SU-DHL-6 (cell line): ENCODE measurements around the gene KLRD1.

Experiments used
- H2AFZ ChIP-seq: fragments of 200-600 bp; sonication (generic); 2 replicates; pipeline ENCODE4 v1.6.1; 2014; ENCODE audit warnings: low read depth, mild to moderate bottlenecking, moderate library complexity, mixed read lengths, antibody characterized with exemption, low read length; ENCODE audit not compliant: severe bottlenecking
- H3F3A ChIP-seq: fragments of 200-600 bp; shearing (Covaris generic); 2 replicates; pipeline ENCODE4 v1.6.0; 2016; ENCODE audit warnings: antibody characterized with exemption, mild to moderate bottlenecking; ENCODE audit not compliant: insufficient read depth
- H3K27ac ChIP-seq: fragments of 200-600 bp; sonication (generic); 2 replicates; pipeline ENCODE4 v1.5.1; 2016; ENCODE audit warnings: low read depth, mild to moderate bottlenecking, low read length, moderate library complexity, mixed read lengths
- H3K27me3 ChIP-seq: fragments of 200-600 bp; sonication (generic), shearing (Covaris generic); 2 replicates; pipeline ENCODE4 v1.6.0; 2014; ENCODE audit warnings: mild to moderate bottlenecking, low read length
- H3K36me3 ChIP-seq: fragments of 200-600 bp; sonication (generic); 2 replicates; pipeline ENCODE4 v1.6.1; 2014; ENCODE audit warnings: mild to moderate bottlenecking, low read length, mixed read lengths
- H3K4me2 ChIP-seq: fragments of 300-600, 200-600 bp; shearing (Covaris generic), sonication (generic); 2 replicates; pipeline ENCODE4 v1.6.0; 2014; ENCODE audit warnings: low read length, low read depth, mild to moderate bottlenecking; ENCODE audit not compliant: poor library complexity, severe bottlenecking
- H3K4me3 ChIP-seq: fragments of 200-600 bp; sonication (generic); 2 replicates; pipeline ENCODE4 v1.5.1; 2014; ENCODE audit warnings: antibody characterized with exemption, low read length, mild to moderate bottlenecking, mixed read lengths; ENCODE audit not compliant: insufficient read depth, poor library complexity, severe bottlenecking
- H3K79me2 ChIP-seq: fragments of 200-600 bp; sonication (generic); 2 replicates; pipeline ENCODE4 v1.6.1; 2014; ENCODE audit warnings: mild to moderate bottlenecking, low read length, moderate library complexity; ENCODE audit not compliant: insufficient read depth
- H3K9ac ChIP-seq: fragments of 200-600 bp; sonication (generic); 2 replicates; pipeline ENCODE4 v1.7.0; 2014; ENCODE audit warnings: mild to moderate bottlenecking, low read length
- H3K9me2 ChIP-seq: fragments of 200-600 bp; sonication (generic); replicated peaks from 2 replicates; pipeline ENCODE4 v1.6.1; 2014; ENCODE audit warnings: low read length; ENCODE audit not compliant: insufficient read depth
- H3K9me3 ChIP-seq: fragments of 200-600 bp; sonication (generic); 2 replicates; pipeline ENCODE4 v1.6.1; 2014; ENCODE audit warnings: low read length, mixed read lengths; ENCODE audit not compliant: insufficient read depth
- H4K20me1 ChIP-seq: fragments of 200-600 bp; sonication (generic); 2 replicates; pipeline ENCODE4 v1.6.1; 2014; ENCODE audit warnings: low read depth, mild to moderate bottlenecking, antibody characterized with exemption, low read length, moderate library complexity, mixed read lengths
- CTCF ChIP-seq: fragments of 200-600 bp; sonication (generic); IDR thresholded peaks from one replicate; pipeline ENCODE4 v1.5.1; 2017; ENCODE audit warnings: antibody characterized with exemption, mild to moderate bottlenecking, low read length, moderate library complexity; ENCODE audit not compliant: insufficient read depth, poor library complexity, severe bottlenecking
- EZH2phosphoT487 ChIP-seq: fragments of 200-600 bp; sonication (generic), shearing (Covaris generic); conservative IDR thresholded peaks from 2 replicates; pipeline ENCODE4 v1.6.1; 2018; ENCODE audit warnings: mild to moderate bottlenecking, antibody characterized with exemption, low read length, moderate library complexity, mixed read lengths

KLRD1 gene, protein sequence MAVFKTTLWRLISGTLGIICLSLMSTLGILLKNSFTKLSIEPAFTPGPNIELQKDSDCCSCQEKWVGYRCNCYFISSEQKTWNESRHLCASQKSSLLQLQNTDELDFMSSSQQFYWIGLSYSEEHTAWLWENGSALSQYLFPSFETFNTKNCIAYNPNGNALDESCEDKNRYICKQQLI

GRCh38 chr12:10307630-10308029 is at the start of gene KLRD1:
Gene KLRD1, plus strand, starts transcription at chr12:10307870. Its CDS starts 208 bp downstream, at chr12:10308078.
- Histone ChIP-seq H4K20me1 (no peaks in the 10 kb centered on the region), H3K36me3 (no peaks in the 10 kb centered on the region), H3F3A (no peaks in the 10 kb centered on the region), H3K27ac (no peak within 1 kb of the TSS), H3K27me3 (no peaks in the 10 kb centered on the region), H3K9me2 (no peaks in the 10 kb centered on the region), H3K9me3 (no peaks in the 10 kb centered on the region), H2AFZ (no peak within 1 kb of the TSS), H3K4me3 (no peak within 1 kb of the TSS), H3K4me2 (no peak within 1 kb of the TSS), H3K9ac (no peak within 1 kb of the TSS), H3K79me2 (no peaks in the 10 kb centered on the region)
- TF ChIP-seq CTCF (no peak), EZH2phosphoT487 (no peak)

- H3K4me3 ChIP-seq = no peak overlapping the region
- no peaks in the 10 kb centered on the region for H3K9me2 ChIP-seq
- no peak for TF ChIP-seq EZH2phosphoT487
- no peak for TF ChIP-seq CTCF
- no peak overlapping the region for H3K27ac ChIP-seq
- H3K36me3 ChIP-seq = no peaks in the 10 kb centered on the region
- H3K9ac ChIP-seq = no peak overlapping the region
- H3K9me3 ChIP-seq = no peaks in the 10 kb centered on the region
- no peaks in the 10 kb centered on the region for H4K20me1 ChIP-seq
- no peaks in the 10 kb centered on the region for H3K27me3 ChIP-seq
- H3F3A ChIP-seq = no peaks in the 10 kb centered on the region
- H2AFZ ChIP-seq = no peak overlapping the region
- no peak overlapping the region for H3K4me2 ChIP-seq
- no peaks in the 10 kb centered on the region for H3K79me2 ChIP-seq
Observed at GRCh38 chr12:10260927-10261326, 46.7 kb upstream of the KLRD1 start.

- no peaks in the 10 kb centered on the region for H3K9me3 ChIP-seq
- no peak overlapping the region for H3K9ac ChIP-seq
- no peaks in the 10 kb centered on the region for H3K36me3 ChIP-seq
- no peaks in the 10 kb centered on the region for H3F3A ChIP-seq
- no peaks in the 10 kb centered on the region for H4K20me1 ChIP-seq
- no peak overlapping the region for H3K4me3 ChIP-seq
- H3K79me2 ChIP-seq = no peaks in the 10 kb centered on the region
- H3K27me3 ChIP-seq = no peaks in the 10 kb centered on the region
- no peak overlapping the region for H2AFZ ChIP-seq
- TF ChIP-seq EZH2phosphoT487 = no peak
- no peak for TF ChIP-seq CTCF
- H3K9me2 ChIP-seq = no peaks in the 10 kb centered on the region
- no peak overlapping the region for H3K4me2 ChIP-seq
- no peak overlapping the region for H3K27ac ChIP-seq
Observed at GRCh38 chr12:10268037-10268436, 39.6 kb upstream of the KLRD1 start.
